A673 (cell line): ENCODE results near the gene PYGB. TPM values are rescaled to one million over a fixed set of nuclear protein-coding genes. Genes with fewer than 3 reads are reported as not detected.

Experiments used
- BruUV-seq: library from RNA; stranded (reverse); fragments of 400-500 nt; replicated peaks from 2 replicates; lab custom pipeline; 2021; lab: Mats Ljungman, UMichigan
- CTCF ChIA-PET: fragments of 300-600 bp; sonication (Branson Sonifier 250); formaldehyde crosslinking; loops from one replicate; lab custom pipeline; 2022; ENCODE audit warnings: antibody characterized with exemption; lab: Charles Lee
- POLR2A ChIA-PET: fragments of 300-600 bp; sonication (Branson Sonifier 250); formaldehyde crosslinking; loops from one replicate; lab custom pipeline; 2022; ENCODE audit warnings: antibody characterized with exemption; ENCODE audit not compliant: low non-redundant PET; lab: Charles Lee
- DNase-seq: peaks from one replicate; pipeline ENCODE4 v3.0.0-alpha.2; 2015; ENCODE audit warnings: low spot score
- H3K27ac ChIP-seq: fragments of 200-600 bp; sonication (generic); 2 replicates; pipeline ENCODE4 v1.5.1; 2016; ENCODE audit warnings: mixed run types, low read depth, mild to moderate bottlenecking, mixed read lengths, antibody characterized with exemption, low read length; ENCODE audit not compliant: poor library complexity, severe bottlenecking
- H3K27me3 ChIP-seq: fragments of 200-600 bp; sonication (generic); replicated peaks from 2 replicates; pipeline ENCODE4 v1.6.1; 2017; ENCODE audit warnings: mixed run types, low read depth, mild to moderate bottlenecking, mixed read lengths, antibody characterized with exemption, low read length; ENCODE audit not compliant: insufficient read depth, poor library complexity
- H3K36me3 ChIP-seq: fragments of 200-600 bp; sonication (generic); 2 replicates; pipeline ENCODE4 v1.6.1; 2016; ENCODE audit warnings: mixed run types, mild to moderate bottlenecking, mixed read lengths, antibody characterized with exemption, low read length; ENCODE audit not compliant: insufficient read depth, poor library complexity, severe bottlenecking
- H3K4me1 ChIP-seq: fragments of 200-600 bp; sonication (generic); 2 replicates; pipeline ENCODE4 v1.6.1; 2017; ENCODE audit warnings: mixed run types, mild to moderate bottlenecking, mixed read lengths, antibody characterized with exemption, low read length; ENCODE audit not compliant: insufficient read depth, poor library complexity, severe bottlenecking
- H3K4me3 ChIP-seq: fragments of 200-600 bp; sonication (generic); 2 replicates; pipeline ENCODE4 v1.5.1; 2016; ENCODE audit warnings: low read depth, mixed run types, mild to moderate bottlenecking, mixed read lengths, low read length; ENCODE audit not compliant: poor library complexity, severe bottlenecking
- H3K9me3 ChIP-seq: fragments of 200-600 bp; sonication (generic); 2 replicates; pipeline ENCODE4 v1.6.1; 2016; ENCODE audit warnings: mixed run types, low read depth, mild to moderate bottlenecking, mixed read lengths, antibody characterized with exemption, low read length; ENCODE audit not compliant: poor library complexity, severe bottlenecking
- EZH2 ChIP-seq: fragments of 200-600 bp; sonication (generic); IDR thresholded peaks from 2 replicates; pipeline ENCODE4 v1.6.1; 2017; ENCODE audit warnings: borderline replicate concordance, low read depth, mild to moderate bottlenecking, mixed read lengths, antibody characterized with exemption, low read length; ENCODE audit not compliant: poor library complexity, severe bottlenecking
- intact Hi-C: fragments of 100-400 bp; cut with micrococcal nuclease; formaldehyde crosslinking; loops from one replicate; pipeline ENCODE4 v1.10.0; 2022; ENCODE audit not compliant: unreplicated experiment
- total RNA-seq: library from RNA; stranded (reverse); gene quantifications from 2 replicates; pipeline ENCODE4 v1.2.3, GENCODE V29; 2021
- TF ChIP-seq, protein P1 (sequence below): fragments of 300-800, 200-600 bp; sonication (generic); conservative IDR thresholded peaks from 2 replicates; pipeline ENCODE4 v1.5.1; 2017; ENCODE audit warnings: low read depth, mild to moderate bottlenecking, antibody characterized with exemption, low read length, moderate library complexity, mixed read lengths

The PYGB gene
- total RNA-seq, 1 experiment from 2014 or later = 52.3 TPM

DNA sequence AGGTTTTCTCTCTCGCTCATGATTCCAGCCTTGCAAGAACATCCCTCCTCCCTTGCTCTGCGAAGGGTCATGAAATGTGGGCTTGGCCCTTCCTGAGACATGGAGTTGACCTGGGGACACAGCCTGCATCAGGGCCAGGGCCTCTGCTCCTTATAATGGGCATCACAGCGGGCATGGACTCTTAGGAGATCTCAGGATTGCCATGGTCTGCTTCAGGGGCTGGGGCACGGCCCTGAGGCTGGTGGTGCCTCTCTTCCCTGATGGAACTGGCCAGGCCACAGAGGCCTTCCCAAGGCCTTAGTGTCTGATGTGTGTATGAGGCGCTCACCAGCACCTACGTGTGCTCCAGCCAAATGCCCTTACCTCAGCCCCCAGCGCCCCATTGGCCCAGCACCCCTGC is 28.5 kb upstream of the PYGB start:
- no peaks in the 10 kb centered on the region for H3K4me1 ChIP-seq
- no peak for DNase-seq
- ChIA-PET POLR2A (no interaction called here), CTCF (no interaction called here)
- H3K27ac ChIP-seq = no peak overlapping the region
- intact Hi-C loops = no loop called here
- H3K36me3 ChIP-seq = peaks cover 11% of the 10 kb centered on the region
- H3K4me3 ChIP-seq = no peak overlapping the region
- no TSS peak for BruUV-seq
- H3K27me3 ChIP-seq = no peaks in the 10 kb centered on the region
- no peak for TF ChIP-seq EZH2
- TF ChIP-seq, protein P1, sequence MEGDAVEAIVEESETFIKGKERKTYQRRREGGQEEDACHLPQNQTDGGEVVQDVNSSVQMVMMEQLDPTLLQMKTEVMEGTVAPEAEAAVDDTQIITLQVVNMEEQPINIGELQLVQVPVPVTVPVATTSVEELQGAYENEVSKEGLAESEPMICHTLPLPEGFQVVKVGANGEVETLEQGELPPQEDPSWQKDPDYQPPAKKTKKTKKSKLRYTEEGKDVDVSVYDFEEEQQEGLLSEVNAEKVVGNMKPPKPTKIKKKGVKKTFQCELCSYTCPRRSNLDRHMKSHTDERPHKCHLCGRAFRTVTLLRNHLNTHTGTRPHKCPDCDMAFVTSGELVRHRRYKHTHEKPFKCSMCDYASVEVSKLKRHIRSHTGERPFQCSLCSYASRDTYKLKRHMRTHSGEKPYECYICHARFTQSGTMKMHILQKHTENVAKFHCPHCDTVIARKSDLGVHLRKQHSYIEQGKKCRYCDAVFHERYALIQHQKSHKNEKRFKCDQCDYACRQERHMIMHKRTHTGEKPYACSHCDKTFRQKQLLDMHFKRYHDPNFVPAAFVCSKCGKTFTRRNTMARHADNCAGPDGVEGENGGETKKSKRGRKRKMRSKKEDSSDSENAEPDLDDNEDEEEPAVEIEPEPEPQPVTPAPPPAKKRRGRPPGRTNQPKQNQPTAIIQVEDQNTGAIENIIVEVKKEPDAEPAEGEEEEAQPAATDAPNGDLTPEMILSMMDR = no peak
- no peaks in the 10 kb centered on the region for H3K9me3 ChIP-seq

DNA sequence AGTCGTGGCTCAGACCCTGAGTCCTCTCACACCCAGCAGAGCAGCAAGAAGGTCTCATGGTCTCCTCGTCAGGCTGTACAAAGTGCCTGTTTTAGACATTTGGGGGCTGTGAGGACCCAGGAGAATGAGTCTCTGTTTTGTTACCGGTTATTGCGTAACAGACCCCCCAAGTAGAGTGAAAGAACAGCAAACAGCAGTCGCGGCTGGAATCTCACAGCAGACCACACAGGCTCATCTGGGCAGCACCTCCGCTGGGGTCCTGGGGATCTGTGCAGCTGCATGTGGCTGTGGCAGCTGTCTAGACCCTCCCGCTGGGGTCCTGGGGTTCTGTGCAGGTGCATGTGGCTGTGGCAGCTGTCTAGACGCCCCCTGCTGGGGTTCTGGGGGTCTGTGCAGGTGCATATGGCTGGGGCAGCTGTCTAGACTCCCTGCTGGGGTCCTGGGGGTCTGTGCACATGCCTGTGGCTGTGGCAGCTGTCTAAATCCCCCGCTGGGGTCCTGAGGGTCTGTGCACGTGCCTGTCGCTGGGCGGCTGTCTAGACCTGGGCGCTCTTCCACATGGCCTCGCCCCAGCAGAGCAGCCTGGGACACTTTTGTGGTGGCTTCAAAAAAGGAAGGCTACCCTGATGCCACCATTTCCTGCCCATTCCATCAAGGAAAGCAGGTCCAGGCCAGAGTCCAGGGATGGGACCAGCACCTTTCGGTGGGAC is 27.7 kb upstream of the PYGB start:
- intact Hi-C loops = loop anchor here (10.0 kb wide), 1 partner anchor 225 kb away; the partner anchor contains the start of gene APMAP
- H3K27ac ChIP-seq = no peak overlapping the region

DNA sequence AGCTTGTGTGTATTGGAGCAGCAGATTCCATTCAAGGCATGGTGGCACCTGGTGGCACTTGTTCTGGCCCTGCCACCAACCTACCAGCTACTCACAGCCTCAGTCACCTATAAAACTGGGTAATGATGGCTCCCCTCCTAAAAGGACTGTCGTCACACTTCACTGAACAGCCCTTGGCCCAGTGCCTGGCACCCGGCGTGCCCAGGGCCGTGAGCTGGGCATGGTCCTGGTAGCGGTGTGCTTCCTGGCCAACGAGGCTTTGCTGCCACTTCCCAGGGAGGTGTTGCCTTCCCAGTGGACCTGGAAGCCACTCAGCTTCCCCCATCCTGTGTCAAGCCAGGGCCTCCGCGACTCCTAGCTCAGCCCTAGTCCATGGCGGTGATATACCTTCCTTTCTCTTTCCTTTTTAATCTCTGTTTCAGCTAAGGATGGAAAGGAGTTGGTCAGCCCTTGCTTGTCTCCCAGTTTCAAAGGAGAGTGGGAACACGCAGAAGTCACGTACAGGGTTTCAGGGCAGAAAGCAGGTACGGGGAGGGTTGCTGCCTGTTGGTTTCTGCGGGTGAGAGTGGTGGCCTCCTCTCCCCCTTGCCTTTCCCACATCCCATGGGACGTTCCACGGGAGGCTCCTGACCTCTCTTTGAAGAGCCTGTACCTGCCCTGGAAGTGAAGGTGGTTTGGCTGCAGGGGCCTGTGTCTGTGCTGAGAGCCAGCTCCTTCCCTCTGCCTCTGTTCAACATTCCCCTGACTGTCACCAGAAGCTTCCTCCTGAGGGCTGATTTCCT is 26.9 kb upstream of the PYGB start:
- H3K4me1 ChIP-seq = no peaks in the 10 kb centered on the region
- no peak overlapping the region for H3K4me3 ChIP-seq
- intact Hi-C loops = loop anchor here (10.0 kb wide), 1 partner anchor 226 kb away; the partner anchor contains the start of gene APMAP
- ChIA-PET POLR2A (no interaction called here), CTCF (no interaction called here)
- no peak for DNase-seq
- no TSS peak for BruUV-seq
- TF ChIP-seq, protein P1 = no peak
- no peak for TF ChIP-seq EZH2
- H3K36me3 ChIP-seq = peaks cover 5% of the 10 kb centered on the region
- no peaks in the 10 kb centered on the region for H3K27me3 ChIP-seq
- no peak overlapping the region for H3K27ac ChIP-seq
- no peaks in the 10 kb centered on the region for H3K9me3 ChIP-seq

More for the DNA sequence above, 27.7 kb upstream of the PYGB start:
- TF ChIP-seq, protein P1 = peak; percentile 40
- no peak for TF ChIP-seq EZH2
- Histone ChIP-seq H3K9me3 (no peaks in the 10 kb centered on the region), H3K27me3 (no peaks in the 10 kb centered on the region), H3K4me3 (no peak overlapping the region), H3K36me3 (peaks cover 11% of the 10 kb centered on the region), H3K4me1 (no peaks in the 10 kb centered on the region)
- POLR2A ChIA-PET = no interaction called here
- BruUV-seq = no TSS peak
- CTCF ChIA-PET = no interaction called here
- no peak for DNase-seq
